OCI-LY1 (cell line): ENCODE results near the gene LRRC2.

ENCODE experiments used
- CTCF ChIP-seq: fragments of 200-600 bp; sonication (generic), shearing (Covaris generic); IDR thresholded peaks from 2 replicates; pipeline ENCODE4 v1.5.1; 2017; ENCODE audit warnings: mild to moderate bottlenecking, antibody characterized with exemption, low read length, moderate library complexity, mixed read lengths
- EZH2 ChIP-seq: fragments of 200-600 bp; sonication (generic), shearing (Covaris generic); IDR thresholded peaks from 2 replicates; pipeline ENCODE4 v1.8.0; 2017; ENCODE audit warnings: borderline replicate concordance, mixed run types, mild to moderate bottlenecking, antibody characterized with exemption, low read length, moderate library complexity, mixed read lengths

- TF ChIP-seq CTCF, result no peak
- no peak for TF ChIP-seq EZH2
Measured at GRCh38 chr3:46500656-46501635, 65.2 kb downstream of the LRRC2 start.
